HEK293T (cell line): ENCODE results near the gene RAB1A.

Experiments used
- CTCF ChIA-PET: fragments of 350-600 bp; formaldehyde crosslinking; extraction: SDS; loops from one replicate; lab custom pipeline; 2021; ENCODE audit warnings: antibody characterized with exemption, inconsistent platforms; lab: Yijun Ruan, JAX
- POLR2A ChIA-PET: fragments of 350-600 bp; formaldehyde crosslinking; extraction: SDS; loops from one replicate; lab custom pipeline; 2020; ENCODE audit warnings: antibody characterized with exemption, inconsistent platforms; lab: Yijun Ruan, JAX
- DNase-seq: peaks from one replicate; pipeline ENCODE4 v3.0.0; 2012; ENCODE audit warnings: mixed read lengths; ENCODE audit errors: extremely low spot score
- ARNT ChIP-seq: fragments of 450-650 bp; IDR thresholded peaks from 2 replicates; pipeline ENCODE4 v1.6.1; 2017; ENCODE audit warnings: mild to moderate bottlenecking
- BHLHE40 ChIP-seq: fragments of 450-650 bp; IDR thresholded peaks from 2 replicates; pipeline ENCODE4 v1.6.1; 2016; ENCODE audit warnings: mild to moderate bottlenecking, moderate library complexity, borderline replicate concordance
- CTBP1 ChIP-seq: fragments of 450-650 bp; IDR thresholded peaks from 2 replicates; pipeline ENCODE4 v1.6.1; 2016; ENCODE audit warnings: borderline replicate concordance
- ELF4 ChIP-seq: fragments of 450-650 bp; IDR thresholded peaks from 2 replicates; pipeline ENCODE4 v1.6.1; 2017; ENCODE audit warnings: antibody characterized with exemption
- FOXA1 ChIP-seq: fragments of 450-650 bp; IDR thresholded peaks from 2 replicates; pipeline ENCODE4 v1.6.1; 2016; ENCODE audit warnings: mild to moderate bottlenecking
- FOXK2 ChIP-seq: fragments of 450-650 bp; IDR thresholded peaks from 2 replicates; pipeline ENCODE4 v1.6.1; 2016; ENCODE audit warnings: mild to moderate bottlenecking
- FOXM1 ChIP-seq: fragments of 450-650 bp; IDR thresholded peaks from 2 replicates; pipeline ENCODE4 v1.6.1; 2017; ENCODE audit warnings: mild to moderate bottlenecking, borderline replicate concordance
- HDGF ChIP-seq: fragments of 450-650 bp; IDR thresholded peaks from 2 replicates; pipeline ENCODE4 v1.6.1; 2017; ENCODE audit warnings: antibody characterized with exemption, borderline replicate concordance
- L3MBTL2 ChIP-seq: fragments of 450-650 bp; conservative IDR thresholded peaks from 2 replicates; pipeline ENCODE4 v1.6.1; 2016; ENCODE audit warnings: mild to moderate bottlenecking
- LEF1 ChIP-seq: fragments of 450-650 bp; IDR thresholded peaks from 2 replicates; pipeline ENCODE4 v1.6.1; 2017; ENCODE audit warnings: mild to moderate bottlenecking, borderline replicate concordance
- NFRKB ChIP-seq: fragments of 450-650 bp; IDR thresholded peaks from 2 replicates; pipeline ENCODE4 v1.6.1; 2016; ENCODE audit warnings: mild to moderate bottlenecking, moderate library complexity
- SP1 ChIP-seq: fragments of 450-650 bp; IDR thresholded peaks from 2 replicates; pipeline ENCODE4 v1.6.1; 2017
- SUZ12 ChIP-seq: fragments of 450-650 bp; IDR thresholded peaks from 2 replicates; pipeline ENCODE4 v1.6.1; 2016; ENCODE audit warnings: mild to moderate bottlenecking
- TARDBP ChIP-seq: fragments of 450-650 bp; IDR thresholded peaks from 2 replicates; pipeline ENCODE4 v1.6.1; 2016
- ZNF384 ChIP-seq: fragments of 450-650 bp; IDR thresholded peaks from 2 replicates; pipeline ENCODE4 v1.6.1; 2016
- TF ChIP-seq, protein P1 (sequence below): fragments of 450-650 bp; IDR thresholded peaks from 2 replicates; pipeline ENCODE4 v1.6.1; 2016

The RAB1A gene

DNA sequence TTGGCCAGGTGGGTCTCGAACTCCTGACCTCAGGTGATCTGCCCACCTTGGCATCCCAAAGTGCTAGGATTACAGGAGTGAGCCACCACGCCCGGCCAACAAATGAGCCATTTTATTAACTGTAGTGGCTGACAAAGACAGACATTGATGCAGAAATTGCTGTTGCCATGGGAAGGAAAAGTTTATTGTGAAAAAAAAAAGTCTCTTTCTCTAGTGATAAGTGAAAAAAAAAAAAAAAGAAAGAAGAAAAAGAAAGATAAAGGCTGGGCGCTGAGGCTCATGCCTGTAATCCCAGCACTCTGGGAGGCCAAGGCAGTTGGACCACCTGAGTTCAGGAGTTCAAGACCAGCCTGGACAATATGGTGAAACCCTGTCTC, 39.8 kb upstream of the RAB1A start:
- ChIA-PET POLR2A (interaction anchor here (1.4 kb wide), 1 partner anchor 58 kb away, joined by 6 read pairs; the partner anchor contains the start of gene ACTR2), CTCF (interaction anchor here (0.6 to 1.6 kb wide), 6 partner anchors 14 to 252 kb away, joined by 3 to 7 read pairs (median 4); no protein-coding TSS in a partner anchor)
- TF ChIP-seq TARDBP (no peak), FOXM1 (no peak), FOXK2 (no peak), SP1 (no peak), CTBP1 (no peak), ARNT (no peak), HDGF (no peak), BHLHE40 (no peak), NFRKB (no peak), L3MBTL2 (no peak), FOXA1 (no peak), ELF4 (no peak), ZNF384 (no peak), LEF1 (no peak), SUZ12 (no peak)
- TF ChIP-seq, protein P1, sequence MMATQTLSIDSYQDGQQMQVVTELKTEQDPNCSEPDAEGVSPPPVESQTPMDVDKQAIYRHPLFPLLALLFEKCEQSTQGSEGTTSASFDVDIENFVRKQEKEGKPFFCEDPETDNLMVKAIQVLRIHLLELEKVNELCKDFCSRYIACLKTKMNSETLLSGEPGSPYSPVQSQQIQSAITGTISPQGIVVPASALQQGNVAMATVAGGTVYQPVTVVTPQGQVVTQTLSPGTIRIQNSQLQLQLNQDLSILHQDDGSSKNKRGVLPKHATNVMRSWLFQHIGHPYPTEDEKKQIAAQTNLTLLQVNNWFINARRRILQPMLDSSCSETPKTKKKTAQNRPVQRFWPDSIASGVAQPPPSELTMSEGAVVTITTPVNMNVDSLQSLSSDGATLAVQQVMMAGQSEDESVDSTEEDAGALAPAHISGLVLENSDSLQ: no peak
- DNase-seq: no peak

DNA sequence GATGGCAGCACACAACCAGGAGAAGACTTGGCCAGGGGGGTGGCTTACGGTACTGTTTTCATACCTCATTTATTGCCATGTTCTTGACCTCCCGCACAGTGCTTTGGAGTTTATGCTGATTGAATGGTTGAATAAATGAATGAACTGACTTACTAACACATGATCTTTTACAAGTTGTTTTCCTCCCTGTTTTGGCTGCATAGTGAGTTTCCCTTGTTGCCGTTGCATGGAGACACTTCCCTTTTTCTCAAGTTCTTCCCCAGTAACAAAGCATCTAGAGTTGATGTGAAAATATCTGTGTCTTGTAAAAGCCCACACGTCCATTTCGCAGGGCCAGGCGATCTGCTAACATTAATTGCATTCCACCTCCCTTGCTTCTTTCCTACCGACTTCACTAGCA, 35.7 kb upstream of the RAB1A start:
- CTCF ChIA-PET: no interaction called here
- POLR2A ChIA-PET: no interaction called here
- no peak for DNase-seq
- TF ChIP-seq, protein P1: no peak
- TF ChIP-seq CTBP1 (no peak), HDGF (no peak), SUZ12 (no peak), ARNT (no peak), FOXA1 (no peak), SP1 (no peak)

DNA sequence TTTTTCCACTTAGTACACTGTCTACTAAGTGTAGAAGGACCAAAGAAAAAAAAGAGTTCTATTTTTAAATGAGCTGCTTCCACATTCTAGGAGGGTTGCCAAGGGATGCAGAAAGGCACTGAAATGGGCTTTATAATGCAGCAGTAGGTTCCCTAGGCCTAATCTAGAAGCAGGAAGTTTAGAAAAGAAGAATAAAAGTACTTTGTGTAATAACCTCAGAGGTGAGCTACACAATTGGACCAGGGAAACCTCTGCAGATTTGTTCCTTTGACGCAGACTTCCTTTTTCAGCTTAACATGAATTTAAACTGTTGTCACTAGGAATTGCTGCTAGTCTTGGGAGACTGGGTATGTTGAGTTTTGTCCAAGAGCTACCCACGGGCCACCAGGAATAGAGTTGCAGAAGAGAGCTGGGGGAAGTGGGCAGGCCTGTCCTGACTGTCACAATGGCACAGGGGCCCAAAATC, 34.6 kb upstream of the RAB1A start:
- POLR2A ChIA-PET: interaction anchor here (1.2 to 1.3 kb wide), 2 partner anchors 21 to 63 kb away, joined by 3 to 5 read pairs; partner anchors contain the start of gene ACTR2
- TF ChIP-seq FOXK2: no peak
- CTCF ChIA-PET: interaction anchor here (0.9 kb wide), 1 partner anchor 99 kb away, joined by 3 read pairs; no protein-coding TSS in a partner anchor
- DNase-seq: no peak

DNA sequence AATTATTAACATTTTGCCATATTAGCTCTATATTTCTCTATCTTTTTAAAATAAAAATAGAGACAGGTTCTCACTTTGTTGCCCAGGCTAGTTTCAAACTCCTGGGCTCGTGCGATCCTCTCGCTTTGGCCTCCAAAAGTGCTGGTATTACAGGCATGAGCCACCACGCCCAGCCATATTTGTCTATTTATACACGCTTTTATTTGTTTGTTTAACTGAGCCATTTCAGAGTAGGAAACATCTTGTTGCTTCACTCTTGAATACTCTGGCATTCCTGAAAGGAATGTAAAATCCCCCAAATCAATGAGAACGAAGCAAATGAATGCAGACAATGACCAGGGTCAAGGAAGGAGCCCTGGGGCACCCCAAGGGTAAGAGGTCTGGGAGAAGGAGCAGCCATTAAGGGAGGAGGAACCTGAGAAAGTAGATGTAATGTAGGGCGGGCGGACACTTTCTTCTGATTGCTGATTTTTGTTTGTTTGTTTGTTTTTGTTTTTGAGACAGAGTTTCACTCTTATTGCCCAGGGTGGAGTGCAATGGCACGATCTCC, 31.7 kb upstream of the RAB1A start:
- ChIA-PET POLR2A (interaction anchor here (1.2 kb wide), 1 partner anchor 31 kb away, joined by 3 read pairs; the partner anchor contains the start of gene RAB1A), CTCF (interaction anchor here (1.0 kb wide), 1 partner anchor 7 kb away, joined by 3 read pairs; no protein-coding TSS in a partner anchor)
- DNase-seq: no peak

DNA sequence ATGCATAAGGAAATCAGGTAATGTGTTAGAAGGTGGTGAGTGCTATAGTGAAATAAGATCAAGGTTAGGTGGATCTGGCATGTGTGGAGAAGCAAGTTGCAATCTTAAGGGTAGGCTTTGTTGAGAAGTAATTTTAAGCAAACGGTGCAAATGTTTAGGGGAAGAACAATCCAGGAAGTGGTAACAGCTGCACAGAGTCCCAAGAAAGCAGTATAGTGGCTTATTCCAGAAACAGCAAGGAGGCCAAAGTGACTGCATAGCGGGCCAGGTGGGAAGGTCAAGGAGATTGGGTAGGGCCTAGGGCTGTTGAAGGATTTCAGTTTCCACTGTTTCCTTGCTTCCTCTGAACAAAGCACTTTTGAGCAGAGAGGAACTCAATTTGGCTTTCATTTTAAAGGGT, 30.0 kb upstream of the RAB1A start:
- TF ChIP-seq, protein P1: no peak
- TF ChIP-seq FOXM1: no peak
- ChIA-PET CTCF (no interaction called here), POLR2A (no interaction called here)
- DNase-seq: no peak

More for the DNA sequence above, 31.7 kb upstream of the RAB1A start:
- TF ChIP-seq SP1 (no peak), FOXK2 (no peak), HDGF (no peak), TARDBP (no peak), LEF1 (no peak), ARNT (no peak), FOXA1 (no peak), ZNF384 (no peak), NFRKB (no peak), BHLHE40 (no peak), CTBP1 (no peak), FOXM1 (no peak), L3MBTL2 (no peak), ELF4 (no peak), SUZ12 (no peak)
- TF ChIP-seq, protein P1: no peak

DNA sequence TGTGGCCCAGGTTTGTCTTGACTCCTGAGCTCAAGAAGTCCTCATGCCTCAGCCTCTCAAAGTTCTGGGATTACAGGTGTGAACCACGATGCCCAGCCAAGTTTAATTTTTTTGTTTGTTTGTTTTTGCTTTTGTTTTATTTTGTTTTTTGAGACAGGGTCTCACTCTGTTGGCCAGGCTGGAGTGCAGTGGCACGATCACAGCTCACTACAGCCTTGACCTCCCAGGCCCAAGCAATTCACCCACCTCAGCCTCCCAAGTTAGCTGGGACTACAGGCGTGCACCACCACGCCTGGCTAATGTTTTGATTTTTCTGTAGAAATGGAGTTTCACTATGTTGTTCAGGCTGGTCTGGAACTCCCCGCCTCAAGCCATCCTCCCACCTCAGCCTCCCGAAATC, 29.4 kb upstream of the RAB1A start:
- TF ChIP-seq, protein P1: no peak
- TF ChIP-seq BHLHE40 (no peak), ELF4 (no peak), L3MBTL2 (no peak), FOXK2 (no peak), FOXA1 (no peak), ZNF384 (no peak), CTBP1 (no peak), NFRKB (no peak), SUZ12 (no peak), LEF1 (no peak), TARDBP (no peak), HDGF (no peak), ARNT (no peak)
- ChIA-PET CTCF (no interaction called here), POLR2A (no interaction called here)
- DNase-seq: no peak
